DND-41 (cell line): ENCODE measurements around the gene ANKRD61.

ENCODE experiments used
- ATAC-seq: fragments of 200-7000 bp; cut with Tn5 transposase; 3 replicates; pipeline ENCODE4 v1.9.1; 2021; ENCODE audit warnings: low read depth; ENCODE audit not compliant: insufficient read depth
- DNase-seq: peaks from one replicate; pipeline ENCODE4 v3.0.0-alpha.2; 2020
- H2AFZ ChIP-seq: 2 replicates; pipeline ENCODE4 v1.6.0; 2012; ENCODE audit warnings: low read depth, low read length
- H3K27ac ChIP-seq: 2 replicates; pipeline ENCODE4 v1.5.1; 2012; ENCODE audit warnings: low read length, inconsistent platforms
- H3K27me3 ChIP-seq: fragments of 200-600 bp; sonication (generic); 2 replicates; pipeline ENCODE4 v1.6.0; 2012; ENCODE audit warnings: low read length, mild to moderate bottlenecking, inconsistent platforms; ENCODE audit not compliant: insufficient read depth, poor library complexity
- H3K36me3 ChIP-seq: 2 replicates; pipeline ENCODE4 v1.5.1; 2012; ENCODE audit warnings: low read length, inconsistent platforms; ENCODE audit not compliant: insufficient read depth
- H3K4me1 ChIP-seq: 2 replicates; pipeline ENCODE4 v1.5.1; 2012; ENCODE audit warnings: mild to moderate bottlenecking, low read length; ENCODE audit not compliant: insufficient read depth
- H3K4me2 ChIP-seq: 2 replicates; pipeline ENCODE4 v1.6.0; 2012; ENCODE audit warnings: mild to moderate bottlenecking, moderate library complexity, low read length, inconsistent platforms; ENCODE audit not compliant: insufficient read depth
- H3K4me3 ChIP-seq, 2 experiments: fragments of 200-600 bp in 1 of 2; shearing (Covaris generic) in 1 of 2; 2 replicates each; pipeline ENCODE4 v1.5.1; 2012 to 2016; ENCODE audit warnings: inconsistent platforms in 2 of 2, low read length in 2 of 2, mild to moderate bottlenecking in 2 of 2, low read depth in 1 of 2, moderate library complexity in 1 of 2
- H3K79me2 ChIP-seq: 2 replicates; pipeline ENCODE4 v1.6.0; 2012; ENCODE audit warnings: low read length, inconsistent platforms; ENCODE audit not compliant: insufficient read depth
- H3K9ac ChIP-seq: 2 replicates; pipeline ENCODE4 v1.6.0; 2012; ENCODE audit warnings: low read depth, mild to moderate bottlenecking, inconsistent platforms, low read length, moderate library complexity
- H3K9me3 ChIP-seq: 2 replicates; pipeline ENCODE4 v1.5.1; 2012; ENCODE audit warnings: low read length, moderate library complexity, mild to moderate bottlenecking, inconsistent platforms; ENCODE audit not compliant: insufficient read depth, severe bottlenecking
- H4K20me1 ChIP-seq: 2 replicates; pipeline ENCODE4 v1.6.0; 2012; ENCODE audit warnings: low read length; ENCODE audit not compliant: insufficient read depth
- CTCF ChIP-seq: IDR thresholded peaks from 2 replicates; pipeline ENCODE4 v1.5.1; 2012; ENCODE audit warnings: borderline replicate concordance, low read length, moderate library complexity, mild to moderate bottlenecking; ENCODE audit not compliant: poor library complexity, severe bottlenecking; ENCODE audit errors: extremely low read depth
- EZH2 ChIP-seq: IDR thresholded peaks from 3 replicates; pipeline ENCODE4 v1.6.1; 2012; ENCODE audit warnings: borderline replicate concordance, low read depth, mild to moderate bottlenecking, moderate library complexity, low read length, inconsistent platforms; ENCODE audit not compliant: severe bottlenecking

ANKRD61 gene

GRCh38 chr7:6026011-6026819 is 5.0 kb upstream of the ANKRD61 start:
- no peaks in the 10 kb centered on the region for H3K27me3 ChIP-seq
- no peak overlapping the region for H3K9ac ChIP-seq
- peaks cover 8% of the 10 kb centered on the region; the same call in 1 of the 2 replicates for H4K20me1 ChIP-seq
- H3K4me2 ChIP-seq = no peak overlapping the region
- DNase-seq (peak; percentile 68), ATAC-seq (peak; percentile 95)
- H3K36me3 ChIP-seq = peaks cover 94% of the 10 kb centered on the region
- no peak overlapping the region for H3K27ac ChIP-seq
- peak; percentile 63 for TF ChIP-seq CTCF
- TF ChIP-seq EZH2 = no peak
- H3K9me3 ChIP-seq = no peaks in the 10 kb centered on the region
- H3K4me1 ChIP-seq = no peaks in the 10 kb centered on the region
- no peak overlapping the region for H3K4me3 ChIP-seq
- H2AFZ ChIP-seq = no peak overlapping the region
- peaks cover 3% of the 10 kb centered on the region; the same call in 1 of the 2 replicates for H3K79me2 ChIP-seq

- Histone ChIP-seq H3K9ac (no peak overlapping the region), H2AFZ (no peak overlapping the region), H3K27ac (no peak overlapping the region), H3K4me3 (no peak overlapping the region), H3K4me2 (no peak overlapping the region), H3K36me3 (peaks cover 93% of the 10 kb centered on the region), H4K20me1 (peaks cover 11% of the 10 kb centered on the region), H3K27me3 (no peaks in the 10 kb centered on the region), H3K79me2 (peaks cover 7% of the 10 kb centered on the region; the same call in 1 of the 2 replicates), H3K4me1 (no peaks in the 10 kb centered on the region), H3K9me3 (no peaks in the 10 kb centered on the region)
- TF ChIP-seq CTCF = no peak
- TF ChIP-seq EZH2 = no peak
- ATAC-seq (no peak), DNase-seq (no peak)
These were observed 4.3 kb upstream of the ANKRD61 start for GRCh38 chr7:6026820-6027311.

GRCh38 chr7:6027806-6028365 is 3.3 kb upstream of the ANKRD61 start:
- Histone ChIP-seq H3K36me3 (peaks cover 91% of the 10 kb centered on the region), H3K79me2 (peaks cover 13% of the 10 kb centered on the region; the same call in 1 of the 2 replicates), H4K20me1 (peaks cover 11% of the 10 kb centered on the region; the same call in 1 of the 2 replicates), H2AFZ (no peak overlapping the region), H3K9me3 (no peaks in the 10 kb centered on the region), H3K4me3 (no peak overlapping the region), H3K27ac (no peak overlapping the region), H3K27me3 (no peaks in the 10 kb centered on the region), H3K4me1 (no peaks in the 10 kb centered on the region), H3K9ac (no peak overlapping the region), H3K4me2 (no peak overlapping the region)
- ATAC-seq (no peak), DNase-seq (no peak)
- TF ChIP-seq CTCF = no peak
